Panc1 (cell line): ENCODE results near the gene SLC4A2.

Source experiments
- POLR2AphosphoS5 ChIP-seq: IDR thresholded peaks from 2 replicates; pipeline ENCODE4 v1.6.1; 2012; ENCODE audit warnings: mild to moderate bottlenecking, low read depth, low read length, moderate library complexity
- TF ChIP-seq, protein P1 (sequence below): fragments of 450-650 bp; IDR thresholded peaks from 2 replicates; pipeline ENCODE4 v1.5.1; 2017; ENCODE audit warnings: mild to moderate bottlenecking
- TF ChIP-seq, protein P2 (sequence below), 2 experiments: IDR thresholded peaks; 2 replicates each; pipeline ENCODE4 v1.6.1; 2011 to 2012; ENCODE audit warnings: low read depth in 2 of 2, control low read depth in 1 of 2, low read length in 1 of 2, mild to moderate bottlenecking in 1 of 2, moderate library complexity in 1 of 2; ENCODE audit not compliant: insufficient read depth in 1 of 2

DNA sequence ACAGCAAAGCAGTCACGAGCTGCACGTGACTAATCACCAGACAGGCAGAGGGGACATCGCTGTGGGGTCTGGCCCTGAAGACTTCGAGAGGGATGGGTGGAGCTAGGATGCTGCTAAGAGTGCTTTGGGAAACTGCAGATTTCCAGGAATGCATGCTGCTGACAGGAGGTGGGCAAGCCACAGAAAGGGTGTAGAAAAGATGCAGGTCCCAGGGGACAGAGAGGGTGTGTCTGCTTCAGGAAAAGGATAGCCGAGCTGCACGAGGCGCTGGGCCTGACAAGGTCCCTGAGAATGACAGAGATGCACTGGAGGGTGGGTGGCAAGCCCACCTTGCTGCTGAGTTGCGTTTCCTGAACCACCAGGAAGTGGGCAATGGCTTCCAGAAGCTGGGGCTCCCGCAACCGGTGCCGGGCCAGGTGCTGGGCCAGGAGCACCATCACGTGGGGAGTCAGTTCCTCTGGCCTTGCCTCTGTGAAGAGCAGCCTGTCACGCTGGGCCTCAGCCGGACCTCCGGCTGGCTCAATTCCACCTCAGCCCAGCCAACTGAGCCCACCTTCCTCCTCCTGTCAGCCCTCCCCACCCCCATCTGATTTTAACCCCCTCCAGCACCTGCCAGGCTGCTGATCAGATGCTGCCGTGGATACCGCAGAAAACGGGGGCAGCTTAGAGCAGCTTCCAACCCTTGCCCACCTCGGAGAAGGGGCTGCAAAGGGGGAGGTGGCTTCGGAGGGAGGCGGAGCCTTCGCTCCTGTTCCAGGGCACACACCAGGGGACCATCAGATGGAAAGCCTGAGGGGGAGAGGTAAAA is 19.0 kb downstream of the SLC4A2 start:
- TF ChIP-seq, protein P1, sequence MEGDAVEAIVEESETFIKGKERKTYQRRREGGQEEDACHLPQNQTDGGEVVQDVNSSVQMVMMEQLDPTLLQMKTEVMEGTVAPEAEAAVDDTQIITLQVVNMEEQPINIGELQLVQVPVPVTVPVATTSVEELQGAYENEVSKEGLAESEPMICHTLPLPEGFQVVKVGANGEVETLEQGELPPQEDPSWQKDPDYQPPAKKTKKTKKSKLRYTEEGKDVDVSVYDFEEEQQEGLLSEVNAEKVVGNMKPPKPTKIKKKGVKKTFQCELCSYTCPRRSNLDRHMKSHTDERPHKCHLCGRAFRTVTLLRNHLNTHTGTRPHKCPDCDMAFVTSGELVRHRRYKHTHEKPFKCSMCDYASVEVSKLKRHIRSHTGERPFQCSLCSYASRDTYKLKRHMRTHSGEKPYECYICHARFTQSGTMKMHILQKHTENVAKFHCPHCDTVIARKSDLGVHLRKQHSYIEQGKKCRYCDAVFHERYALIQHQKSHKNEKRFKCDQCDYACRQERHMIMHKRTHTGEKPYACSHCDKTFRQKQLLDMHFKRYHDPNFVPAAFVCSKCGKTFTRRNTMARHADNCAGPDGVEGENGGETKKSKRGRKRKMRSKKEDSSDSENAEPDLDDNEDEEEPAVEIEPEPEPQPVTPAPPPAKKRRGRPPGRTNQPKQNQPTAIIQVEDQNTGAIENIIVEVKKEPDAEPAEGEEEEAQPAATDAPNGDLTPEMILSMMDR = no peak
- TF ChIP-seq, protein P2, sequence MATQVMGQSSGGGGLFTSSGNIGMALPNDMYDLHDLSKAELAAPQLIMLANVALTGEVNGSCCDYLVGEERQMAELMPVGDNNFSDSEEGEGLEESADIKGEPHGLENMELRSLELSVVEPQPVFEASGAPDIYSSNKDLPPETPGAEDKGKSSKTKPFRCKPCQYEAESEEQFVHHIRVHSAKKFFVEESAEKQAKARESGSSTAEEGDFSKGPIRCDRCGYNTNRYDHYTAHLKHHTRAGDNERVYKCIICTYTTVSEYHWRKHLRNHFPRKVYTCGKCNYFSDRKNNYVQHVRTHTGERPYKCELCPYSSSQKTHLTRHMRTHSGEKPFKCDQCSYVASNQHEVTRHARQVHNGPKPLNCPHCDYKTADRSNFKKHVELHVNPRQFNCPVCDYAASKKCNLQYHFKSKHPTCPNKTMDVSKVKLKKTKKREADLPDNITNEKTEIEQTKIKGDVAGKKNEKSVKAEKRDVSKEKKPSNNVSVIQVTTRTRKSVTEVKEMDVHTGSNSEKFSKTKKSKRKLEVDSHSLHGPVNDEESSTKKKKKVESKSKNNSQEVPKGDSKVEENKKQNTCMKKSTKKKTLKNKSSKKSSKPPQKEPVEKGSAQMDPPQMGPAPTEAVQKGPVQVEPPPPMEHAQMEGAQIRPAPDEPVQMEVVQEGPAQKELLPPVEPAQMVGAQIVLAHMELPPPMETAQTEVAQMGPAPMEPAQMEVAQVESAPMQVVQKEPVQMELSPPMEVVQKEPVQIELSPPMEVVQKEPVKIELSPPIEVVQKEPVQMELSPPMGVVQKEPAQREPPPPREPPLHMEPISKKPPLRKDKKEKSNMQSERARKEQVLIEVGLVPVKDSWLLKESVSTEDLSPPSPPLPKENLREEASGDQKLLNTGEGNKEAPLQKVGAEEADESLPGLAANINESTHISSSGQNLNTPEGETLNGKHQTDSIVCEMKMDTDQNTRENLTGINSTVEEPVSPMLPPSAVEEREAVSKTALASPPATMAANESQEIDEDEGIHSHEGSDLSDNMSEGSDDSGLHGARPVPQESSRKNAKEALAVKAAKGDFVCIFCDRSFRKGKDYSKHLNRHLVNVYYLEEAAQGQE (IDR thresholded peaks at IDR 0.05; ENCODE audit: insufficient read depth in 1 of 2, low read depth in 2 of 2, low read length in 1 of 2) = 0 out of 4 replicates have a peak, but pooled peaks of 1 of the 2 experiments have one; percentile 7
- TF ChIP-seq POLR2AphosphoS5 = peak; percentile 15
